Memory B cell (primary cell): ENCODE results near the gene PANX2.

ENCODE experiments used
- ATAC-seq: fragments of 150-1000 bp; cut with Tn5 transposase; 2 replicates; pipeline ENCODE4 v1.10.0; 2021; ENCODE audit warnings: low read depth, mild to moderate bottlenecking, moderate library complexity
- DNase-seq, 2 donors: peaks; one replicate each; pipeline ENCODE4 v3.0.0; 2022; ENCODE audit warnings: low spot score in 2 of 2
- H3K27ac Mint-ChIP-seq: one replicate; pipeline ENCODE4 v1.8.0; 2022; ENCODE audit warnings: mild to moderate bottlenecking, moderate library complexity, mixed read lengths
- H3K27me3 Mint-ChIP-seq: one replicate; pipeline ENCODE4 v1.8.0; 2022; ENCODE audit warnings: mixed read lengths
- H3K36me3 Mint-ChIP-seq: one replicate; pipeline ENCODE4 v1.8.0; 2022; ENCODE audit warnings: mild to moderate bottlenecking, mixed read lengths
- H3K4me1 Mint-ChIP-seq: one replicate; pipeline ENCODE4 v1.8.0; 2022; ENCODE audit warnings: mixed read lengths
- H3K4me3 Mint-ChIP-seq: one replicate; pipeline ENCODE4 v1.8.0; 2022; ENCODE audit warnings: mild to moderate bottlenecking, moderate library complexity, mixed read lengths
- H3K9me3 Mint-ChIP-seq: one replicate; pipeline ENCODE4 v1.8.0; 2022; ENCODE audit warnings: mixed read lengths

Gene PANX2

GRCh38 chr22:50190941-50191741 lies 20.6 kb downstream of the PANX2 start:
- Mint-ChIP-seq H3K27me3 (no peaks in the 10 kb centered on the region), H3K27ac (peak overlapping the region; percentile 100), H3K4me3 (peak overlapping the region; percentile 90), H3K36me3 (peaks cover 4% of the 10 kb centered on the region), H3K4me1 (peaks cover 30% of the 10 kb centered on the region), H3K9me3 (no peaks in the 10 kb centered on the region)
- DNase-seq (peak; percentile 84 to 88), ATAC-seq (peak; percentile 57)

GRCh38 chr22:50192436-50193204 lies 22.1 kb downstream of the PANX2 start:
- Mint-ChIP-seq H3K27me3 (no peaks in the 10 kb centered on the region), H3K4me1 (peaks cover 24% of the 10 kb centered on the region), H3K4me3 (peak overlapping the region; percentile 90), H3K27ac (peak overlapping the region; percentile 100), H3K9me3 (no peaks in the 10 kb centered on the region), H3K36me3 (peaks cover 4% of the 10 kb centered on the region)
- DNase-seq (peak; percentile 66 to 71), ATAC-seq (peak; percentile 19)

- Mint-ChIP-seq H3K27ac (peak overlapping the region; percentile 100), H3K36me3 (peaks cover 4% of the 10 kb centered on the region), H3K9me3 (no peaks in the 10 kb centered on the region), H3K27me3 (no peaks in the 10 kb centered on the region), H3K4me1 (peaks cover 20% of the 10 kb centered on the region), H3K4me3 (no peak overlapping the region)
- no peak for DNase-seq
- ATAC-seq: no peak
Measured at GRCh38 chr22:50193621-50194020, 23.1 kb downstream of the PANX2 start.

GRCh38 chr22:50194037-50194805 lies 23.7 kb downstream of the PANX2 start:
- Mint-ChIP-seq H3K4me3 (no peak overlapping the region), H3K36me3 (peaks cover 4% of the 10 kb centered on the region), H3K27me3 (no peaks in the 10 kb centered on the region), H3K4me1 (peaks cover 20% of the 10 kb centered on the region), H3K9me3 (no peaks in the 10 kb centered on the region), H3K27ac (peak overlapping the region; percentile 100)
- DNase-seq: no peak
- no peak for ATAC-seq

GRCh38 chr22:50196256-50196655 lies 25.7 kb downstream of the PANX2 start:
- H3K27ac Mint-ChIP-seq: no peak overlapping the region
- H3K27me3 Mint-ChIP-seq: no peaks in the 10 kb centered on the region
- no peak for ATAC-seq
- H3K9me3 Mint-ChIP-seq: no peaks in the 10 kb centered on the region
- peaks cover 4% of the 10 kb centered on the region for H3K36me3 Mint-ChIP-seq
- H3K4me1 Mint-ChIP-seq: peaks cover 11% of the 10 kb centered on the region
- H3K4me3 Mint-ChIP-seq: no peak overlapping the region
- no peak for DNase-seq

GRCh38 chr22:50197000-50197800 lies 26.7 kb downstream of the PANX2 start:
- Mint-ChIP-seq H3K36me3 (peaks cover 4% of the 10 kb centered on the region), H3K27me3 (no peaks in the 10 kb centered on the region), H3K4me1 (peaks cover 10% of the 10 kb centered on the region), H3K4me3 (no peak overlapping the region), H3K27ac (no peak overlapping the region), H3K9me3 (no peaks in the 10 kb centered on the region)
- no peak for DNase-seq
- no peak for ATAC-seq

GRCh38 chr22:50197856-50198623 lies 27.5 kb downstream of the PANX2 start:
- H3K9me3 Mint-ChIP-seq: no peaks in the 10 kb centered on the region
- no peak for DNase-seq
- H3K27ac Mint-ChIP-seq: no peak overlapping the region
- H3K36me3 Mint-ChIP-seq: peaks cover under 1% of the 10 kb centered on the region
- H3K27me3 Mint-ChIP-seq: no peaks in the 10 kb centered on the region
- H3K4me3 Mint-ChIP-seq: no peak overlapping the region
- peaks cover 4% of the 10 kb centered on the region for H3K4me1 Mint-ChIP-seq
- no peak for ATAC-seq

- ATAC-seq: no peak
- Mint-ChIP-seq H3K27ac (no peak overlapping the region), H3K36me3 (peaks cover 5% of the 10 kb centered on the region), H3K27me3 (no peaks in the 10 kb centered on the region), H3K4me1 (peaks cover 3% of the 10 kb centered on the region), H3K9me3 (no peaks in the 10 kb centered on the region), H3K4me3 (no peak overlapping the region)
- DNase-seq: no peak
Measured at GRCh38 chr22:50198624-50199017, 28.1 kb downstream of the PANX2 start.

- ATAC-seq (no peak), DNase-seq (no peak)
- Mint-ChIP-seq H3K27ac (peak overlapping the region; percentile 85), H3K4me1 (peaks cover 5% of the 10 kb centered on the region), H3K36me3 (peaks cover 5% of the 10 kb centered on the region), H3K9me3 (no peaks in the 10 kb centered on the region), H3K27me3 (no peaks in the 10 kb centered on the region), H3K4me3 (peak overlapping the region; percentile 75)
Measured at GRCh38 chr22:50199251-50199721, 28.8 kb downstream of the PANX2 start.

GRCh38 chr22:50199829-50200460 lies 29.4 kb downstream of the PANX2 start:
- Mint-ChIP-seq H3K27me3 (no peaks in the 10 kb centered on the region), H3K36me3 (peaks cover 9% of the 10 kb centered on the region), H3K4me1 (peaks cover 9% of the 10 kb centered on the region), H3K27ac (peak overlapping the region; percentile 85), H3K9me3 (no peaks in the 10 kb centered on the region), H3K4me3 (peak overlapping the region; percentile 75)
- no peak for ATAC-seq
- no peak for DNase-seq

- Mint-ChIP-seq H3K27ac (peak within 1 kb of the TSS; percentile 85), H3K27me3 (no peaks in the 10 kb centered on the region), H3K36me3 (peaks cover 12% of the 10 kb centered on the region), H3K9me3 (no peaks in the 10 kb centered on the region), H3K4me3 (peak within 1 kb of the TSS; percentile 84), H3K4me1 (peaks cover 11% of the 10 kb centered on the region)
- peak; percentile 84 to 89 for DNase-seq
- ATAC-seq: peak; percentile 89
Measured at GRCh38 chr22:50200461-50201190, 30.1 kb downstream of the PANX2 start, which contains the start of gene SELENOO. SELENOO (plus strand) TSS chr22:50201011; CDS start chr22:50201037, 26 bp downstream.
